Liver (tissue), 9 donors: ENCODE data around the gene YTHDC1. TPM values are rescaled to one million over a fixed set of nuclear protein-coding genes. Genes with fewer than 3 reads are reported as not detected.

Experiments
- DNase-seq: peaks from one replicate; pipeline ENCODE4 v3.0.0-alpha.2; 2017; ENCODE audit warnings: low spot score
- H3K27ac ChIP-seq, 2 donors: one replicate each; pipeline ENCODE4 v1.7.0; 2013; ENCODE audit warnings: inconsistent platforms in 2 of 2, low read length in 2 of 2, control low read depth in 1 of 2, low read depth in 1 of 2, mild to moderate bottlenecking in 1 of 2
- H3K27me3 ChIP-seq, 4 donors: one replicate each; pipeline versions ENCODE4 v1.6.1 to v1.7.0; 2013; ENCODE audit warnings: low read length in 3 of 4, inconsistent platforms in 1 of 4, mild to moderate bottlenecking in 1 of 4, moderate library complexity in 1 of 4; ENCODE audit not compliant: control insufficient read depth in 4 of 4, insufficient read depth in 4 of 4
- H3K36me3 ChIP-seq, 4 donors: one replicate each; pipeline versions ENCODE4 v1.6.1 to v1.7.0; 2013; ENCODE audit warnings: low read length in 3 of 4, mild to moderate bottlenecking in 3 of 4, low read depth in 1 of 4, moderate library complexity in 1 of 4; ENCODE audit not compliant: control insufficient read depth in 4 of 4, insufficient read depth in 3 of 4
- H3K4me1 ChIP-seq, 4 donors: one replicate each; pipeline versions ENCODE4 v1.6.1 to v1.7.0; 2013; ENCODE audit warnings: low read length in 3 of 4, mild to moderate bottlenecking in 3 of 4, moderate library complexity in 1 of 4; ENCODE audit not compliant: control insufficient read depth in 4 of 4, insufficient read depth in 4 of 4
- H3K4me3 ChIP-seq, 3 donors: one replicate each; pipeline versions ENCODE4 v1.6.1 to v1.7.0; 2013; ENCODE audit warnings: low read length in 3 of 3, control low read depth in 1 of 3, low read depth in 1 of 3, mild to moderate bottlenecking in 1 of 3
- H3K9ac ChIP-seq, 2 donors: one replicate each; pipeline ENCODE4 v1.7.0; 2013; ENCODE audit warnings: low read length in 2 of 2, mild to moderate bottlenecking in 2 of 2, moderate library complexity in 2 of 2, control low read depth in 1 of 2, low read depth in 1 of 2
- H3K9me3 ChIP-seq, 4 donors: one replicate each; pipeline versions ENCODE4 v1.6.1 to v1.7.0; 2013; ENCODE audit warnings: low read length in 3 of 4; ENCODE audit not compliant: control insufficient read depth in 4 of 4
- CTCF ChIP-seq: fragments of 150-350 bp; IDR thresholded peaks from 2 replicates; pipeline ENCODE4 v1.5.1; 2017; ENCODE audit warnings: improper control_type of control experiment, low read depth, low read length; ENCODE audit not compliant: missing input control
- EGR1 ChIP-seq, 2 donors: IDR thresholded peaks; 2 replicates each; pipeline ENCODE4 v1.6.1; 2016 to 2018; ENCODE audit warnings: antibody characterized with exemption in 2 of 2, low read depth in 2 of 2
- FOXA1 ChIP-seq: IDR thresholded peaks from 2 replicates; pipeline ENCODE4 v1.6.1; 2016; ENCODE audit warnings: antibody characterized with exemption
- FOXA2 ChIP-seq: IDR thresholded peaks from 2 replicates; pipeline ENCODE4 v1.6.1; 2016; ENCODE audit warnings: antibody characterized with exemption
- GABPA ChIP-seq, 2 donors: IDR thresholded peaks in 1 of 2; conservative IDR thresholded peaks in 1 of 2; 2 replicates each; pipeline ENCODE4 v1.6.1; 2016; ENCODE audit warnings: antibody characterized with exemption in 2 of 2, mild to moderate bottlenecking in 1 of 2, moderate library complexity in 1 of 2
- HNF4A ChIP-seq, 2 donors: conservative IDR thresholded peaks; 2 replicates each; pipeline ENCODE4 v1.6.1; 2016; ENCODE audit warnings: antibody characterized with exemption in 2 of 2, mild to moderate bottlenecking in 2 of 2
- JUND ChIP-seq, 2 donors: IDR thresholded peaks; 2 replicates each; pipeline ENCODE4 v1.6.1; 2016; ENCODE audit warnings: antibody characterized with exemption in 2 of 2
- NR2F2 ChIP-seq: IDR thresholded peaks from 2 replicates; pipeline ENCODE4 v1.6.1; 2016; ENCODE audit warnings: antibody characterized with exemption
- RAD21 ChIP-seq, 2 donors: IDR thresholded peaks; 2 replicates each; pipeline ENCODE4 v1.6.1; 2016; ENCODE audit warnings: antibody characterized with exemption in 2 of 2, mild to moderate bottlenecking in 2 of 2
- RXRA ChIP-seq, 2 donors: IDR thresholded peaks; 2 replicates each; pipeline ENCODE4 v1.6.1; 2017 to 2018; ENCODE audit warnings: antibody characterized with exemption in 2 of 2, mild to moderate bottlenecking in 1 of 2
- SP1 ChIP-seq: IDR thresholded peaks from 2 replicates; pipeline ENCODE4 v1.6.1; 2018; ENCODE audit warnings: antibody characterized with exemption, mild to moderate bottlenecking
- TAF1 ChIP-seq: conservative IDR thresholded peaks from 2 replicates; pipeline ENCODE4 v1.6.1; 2016; ENCODE audit warnings: antibody characterized with exemption, mild to moderate bottlenecking
- YY1 ChIP-seq: IDR thresholded peaks from 2 replicates; pipeline ENCODE4 v1.6.1; 2016; ENCODE audit warnings: antibody characterized with exemption, mild to moderate bottlenecking
- WGBS: extraction: QIAGEN DNeasy Blood & Tissue Kit; methylation state at CpG from one replicate; pipeline ENCODE4 v1.1.7; 2013; 5-methylcytosine and 5-hydroxymethylcytosine counted together
- polyA plus RNA-seq, 2 donors: library from polyadenylated mRNA; stranded (reverse) in 1 of 2; unstranded in 1 of 2; fragments of 200-250 nt in 1 of 2; fragments of >200 nt in 1 of 2; fragmentation: Nextera tagmentation in 1 of 2; extraction: Ambion mirVana in 1 of 2; gene quantifications; one replicate each; pipeline versions ENCODE4 v1.2.1 to v1.2.3, GENCODE V29; 2013 to 2015
- total RNA-seq, 2 donors: library from RNA; depleted of rRNA; stranded (reverse); fragments of >200 nt; gene quantifications; one replicate each; pipeline ENCODE4 v1.2.3, GENCODE V29; 2014
- TF ChIP-seq, protein P1 (sequence below): IDR thresholded peaks from 2 replicates; pipeline ENCODE4 v1.6.1; 2016; ENCODE audit warnings: antibody characterized with exemption
- TF ChIP-seq, protein P2 (sequence below): IDR thresholded peaks from 2 replicates; pipeline ENCODE4 v1.6.1; 2016; ENCODE audit warnings: antibody characterized with exemption, mild to moderate bottlenecking
- TF ChIP-seq, protein P3 (sequence below): IDR thresholded peaks from 2 replicates; pipeline ENCODE4 v1.6.1; 2016; ENCODE audit warnings: antibody characterized with exemption
- TF ChIP-seq, protein P4 (sequence below): IDR thresholded peaks from 2 replicates; pipeline ENCODE4 v1.6.1; 2016; ENCODE audit warnings: antibody characterized with exemption
- donor health status: healthy.
- donor health status: healthy.
- donor health status: healthy.
- donor health status: healthy.
- donor health status: healthy.

YTHDC1 gene
- total and polyA plus RNA-seq, 4 donors = 15.5 to 30.3 (median 22.9) TPM

DNA sequence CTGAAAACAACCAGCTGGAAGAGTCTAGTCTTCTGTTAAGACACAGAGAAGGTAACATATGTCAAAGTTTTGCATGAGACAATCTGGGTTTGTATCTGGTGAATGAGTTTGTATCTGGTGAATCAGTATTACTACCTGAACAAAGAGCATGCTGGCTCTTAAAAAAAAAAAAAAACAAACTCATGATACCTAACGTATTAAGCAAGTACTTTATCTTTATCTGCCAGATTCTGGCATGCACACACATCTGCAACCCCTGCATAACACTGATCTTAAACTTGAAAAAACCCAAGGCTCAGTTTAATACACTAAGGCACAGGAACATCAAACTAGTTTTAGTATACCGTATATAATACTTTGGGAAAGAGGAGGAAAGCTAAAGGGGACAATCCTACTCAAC is 5.8 kb downstream of the YTHDC1 start:
- H3K27me3 ChIP-seq = no peaks in the 10 kb centered on the region
- H3K36me3 ChIP-seq = no peaks in the 10 kb centered on the region
- DNase-seq = no peak
- no peak overlapping the region for H3K4me3 ChIP-seq
- H3K9me3 ChIP-seq = no peaks in the 10 kb centered on the region
- no peak overlapping the region for H3K9ac ChIP-seq
- H3K27ac ChIP-seq = no peak overlapping the region
- 47% methylated on average over 2 of the region's 2 CpGs for WGBS
- peaks cover 9 to 54% (median 39%) of the 10 kb centered on the region in 4 donors for H3K4me1 ChIP-seq
- TF ChIP-seq RAD21 (IDR thresholded peaks at IDR 0.05) (no peak), CTCF (no peak), HNF4A (conservative IDR thresholded peaks at IDR 0.05) (no peak), FOXA2 (no peak), RXRA (IDR thresholded peaks at IDR 0.05) (no peak), GABPA (IDR thresholded peaks at IDR 0.05 in 1 of 2, conservative IDR thresholded peaks at IDR 0.05 in 1 of 2) (no peak), TAF1 (no peak), SP1 (no peak), YY1 (no peak), NR2F2 (no peak)
- TF ChIP-seq, protein P1, sequence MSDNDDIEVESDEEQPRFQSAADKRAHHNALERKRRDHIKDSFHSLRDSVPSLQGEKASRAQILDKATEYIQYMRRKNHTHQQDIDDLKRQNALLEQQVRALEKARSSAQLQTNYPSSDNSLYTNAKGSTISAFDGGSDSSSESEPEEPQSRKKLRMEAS = no peak
- TF ChIP-seq, protein P2, sequence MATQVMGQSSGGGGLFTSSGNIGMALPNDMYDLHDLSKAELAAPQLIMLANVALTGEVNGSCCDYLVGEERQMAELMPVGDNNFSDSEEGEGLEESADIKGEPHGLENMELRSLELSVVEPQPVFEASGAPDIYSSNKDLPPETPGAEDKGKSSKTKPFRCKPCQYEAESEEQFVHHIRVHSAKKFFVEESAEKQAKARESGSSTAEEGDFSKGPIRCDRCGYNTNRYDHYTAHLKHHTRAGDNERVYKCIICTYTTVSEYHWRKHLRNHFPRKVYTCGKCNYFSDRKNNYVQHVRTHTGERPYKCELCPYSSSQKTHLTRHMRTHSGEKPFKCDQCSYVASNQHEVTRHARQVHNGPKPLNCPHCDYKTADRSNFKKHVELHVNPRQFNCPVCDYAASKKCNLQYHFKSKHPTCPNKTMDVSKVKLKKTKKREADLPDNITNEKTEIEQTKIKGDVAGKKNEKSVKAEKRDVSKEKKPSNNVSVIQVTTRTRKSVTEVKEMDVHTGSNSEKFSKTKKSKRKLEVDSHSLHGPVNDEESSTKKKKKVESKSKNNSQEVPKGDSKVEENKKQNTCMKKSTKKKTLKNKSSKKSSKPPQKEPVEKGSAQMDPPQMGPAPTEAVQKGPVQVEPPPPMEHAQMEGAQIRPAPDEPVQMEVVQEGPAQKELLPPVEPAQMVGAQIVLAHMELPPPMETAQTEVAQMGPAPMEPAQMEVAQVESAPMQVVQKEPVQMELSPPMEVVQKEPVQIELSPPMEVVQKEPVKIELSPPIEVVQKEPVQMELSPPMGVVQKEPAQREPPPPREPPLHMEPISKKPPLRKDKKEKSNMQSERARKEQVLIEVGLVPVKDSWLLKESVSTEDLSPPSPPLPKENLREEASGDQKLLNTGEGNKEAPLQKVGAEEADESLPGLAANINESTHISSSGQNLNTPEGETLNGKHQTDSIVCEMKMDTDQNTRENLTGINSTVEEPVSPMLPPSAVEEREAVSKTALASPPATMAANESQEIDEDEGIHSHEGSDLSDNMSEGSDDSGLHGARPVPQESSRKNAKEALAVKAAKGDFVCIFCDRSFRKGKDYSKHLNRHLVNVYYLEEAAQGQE = no peak
- TF ChIP-seq, protein P3, sequence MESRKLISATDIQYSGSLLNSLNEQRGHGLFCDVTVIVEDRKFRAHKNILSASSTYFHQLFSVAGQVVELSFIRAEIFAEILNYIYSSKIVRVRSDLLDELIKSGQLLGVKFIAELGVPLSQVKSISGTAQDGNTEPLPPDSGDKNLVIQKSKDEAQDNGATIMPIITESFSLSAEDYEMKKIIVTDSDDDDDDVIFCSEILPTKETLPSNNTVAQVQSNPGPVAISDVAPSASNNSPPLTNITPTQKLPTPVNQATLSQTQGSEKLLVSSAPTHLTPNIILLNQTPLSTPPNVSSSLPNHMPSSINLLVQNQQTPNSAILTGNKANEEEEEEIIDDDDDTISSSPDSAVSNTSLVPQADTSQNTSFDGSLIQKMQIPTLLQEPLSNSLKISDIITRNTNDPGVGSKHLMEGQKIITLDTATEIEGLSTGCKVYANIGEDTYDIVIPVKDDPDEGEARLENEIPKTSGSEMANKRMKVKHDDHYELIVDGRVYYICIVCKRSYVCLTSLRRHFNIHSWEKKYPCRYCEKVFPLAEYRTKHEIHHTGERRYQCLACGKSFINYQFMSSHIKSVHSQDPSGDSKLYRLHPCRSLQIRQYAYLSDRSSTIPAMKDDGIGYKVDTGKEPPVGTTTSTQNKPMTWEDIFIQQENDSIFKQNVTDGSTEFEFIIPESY = no peak
- TF ChIP-seq, protein P4, sequence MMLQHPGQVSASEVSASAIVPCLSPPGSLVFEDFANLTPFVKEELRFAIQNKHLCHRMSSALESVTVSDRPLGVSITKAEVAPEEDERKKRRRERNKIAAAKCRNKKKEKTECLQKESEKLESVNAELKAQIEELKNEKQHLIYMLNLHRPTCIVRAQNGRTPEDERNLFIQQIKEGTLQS = no peak

DNA sequence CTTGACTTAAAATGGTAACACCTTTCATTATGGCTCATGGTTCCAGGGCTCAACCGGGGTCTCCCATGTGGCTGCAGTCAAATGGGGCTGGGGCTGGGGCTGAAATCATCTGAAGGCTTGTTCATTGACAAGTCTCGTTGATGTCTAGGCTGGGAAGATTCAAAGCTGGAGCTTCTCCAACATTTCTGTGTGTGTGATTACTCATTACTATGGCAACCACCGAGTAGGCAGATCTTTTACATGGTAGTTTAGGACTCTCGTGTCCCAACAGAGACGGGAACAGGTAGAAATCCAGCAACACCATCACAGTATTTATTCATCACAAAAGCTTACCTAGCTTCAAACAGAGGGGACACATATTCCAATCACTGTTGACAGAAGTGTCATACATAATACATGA is 7.8 kb downstream of the YTHDC1 start:
- Histone ChIP-seq H3K9me3 (no peaks in the 10 kb centered on the region), H3K4me1 (peaks cover 8 to 45% (median 28%) of the 10 kb centered on the region in 4 donors), H3K27ac (no peak overlapping the region), H3K4me3 (no peak overlapping the region), H3K36me3 (peaks cover 2 to 6% (median 5%) of the 10 kb centered on the region in 4 donors), H3K9ac (no peak overlapping the region), H3K27me3 (no peaks in the 10 kb centered on the region)
- 32% methylated on average over 5 of the region's 5 CpGs for WGBS
- no peak for DNase-seq
- TF ChIP-seq JUND (IDR thresholded peaks at IDR 0.05) = no peak
- no peak for TF ChIP-seq GABPA (IDR thresholded peaks at IDR 0.05 in 1 of 2, conservative IDR thresholded peaks at IDR 0.05 in 1 of 2)
- TF ChIP-seq, protein P2 = no peak
- TF ChIP-seq, protein P1 = no peak
- no peak for TF ChIP-seq RXRA (IDR thresholded peaks at IDR 0.05)
- TF ChIP-seq, protein P4 = no peak
- no peak for TF ChIP-seq EGR1 (IDR thresholded peaks at IDR 0.05; ENCODE audit: low read depth in 2 of 2)
- TF ChIP-seq NR2F2 = no peak
- no peak for TF ChIP-seq HNF4A (conservative IDR thresholded peaks at IDR 0.05)
- TF ChIP-seq CTCF = no peak
- no peak for TF ChIP-seq FOXA1
- no peak for TF ChIP-seq TAF1
